T-helper 2 cell treated with Interferon-gamma antibody and Interleukin-4, amounts not matched to agents 5 μg/mL and 100 μg/mL, for 36 hours (primary cell): Measurements from ENCODE around the gene UCHL1.
"Not testable (repeated sequence)": the region's sequence is repeated elsewhere in the genome, so short reads cannot be mapped to it uniquely, and the experiment has no call there.

Experiments used
- DNase-seq: peaks from one replicate; pipeline ENCODE4 v3.0.0; 2021; ENCODE audit warnings: low spot score
- H3K27ac Mint-ChIP-seq: one replicate; pipeline ENCODE4 v1.8.0; 2021; ENCODE audit warnings: mild to moderate bottlenecking, mixed read lengths
- H3K27me3 Mint-ChIP-seq: one replicate; pipeline ENCODE4 v1.8.0; 2021; ENCODE audit warnings: low read depth, mixed read lengths
- H3K36me3 Mint-ChIP-seq: one replicate; pipeline ENCODE4 v1.8.0; 2021; ENCODE audit warnings: low read depth, mixed read lengths
- H3K4me1 Mint-ChIP-seq: one replicate; pipeline ENCODE4 v1.8.0; 2021; ENCODE audit warnings: low read depth, mixed read lengths
- H3K4me3 Mint-ChIP-seq: one replicate; pipeline ENCODE4 v1.8.0; 2022; ENCODE audit warnings: mild to moderate bottlenecking, moderate library complexity, mixed read lengths
- H3K9me3 Mint-ChIP-seq: one replicate; pipeline ENCODE4 v1.8.0; 2021; ENCODE audit warnings: mixed read lengths

Gene UCHL1

DNA sequence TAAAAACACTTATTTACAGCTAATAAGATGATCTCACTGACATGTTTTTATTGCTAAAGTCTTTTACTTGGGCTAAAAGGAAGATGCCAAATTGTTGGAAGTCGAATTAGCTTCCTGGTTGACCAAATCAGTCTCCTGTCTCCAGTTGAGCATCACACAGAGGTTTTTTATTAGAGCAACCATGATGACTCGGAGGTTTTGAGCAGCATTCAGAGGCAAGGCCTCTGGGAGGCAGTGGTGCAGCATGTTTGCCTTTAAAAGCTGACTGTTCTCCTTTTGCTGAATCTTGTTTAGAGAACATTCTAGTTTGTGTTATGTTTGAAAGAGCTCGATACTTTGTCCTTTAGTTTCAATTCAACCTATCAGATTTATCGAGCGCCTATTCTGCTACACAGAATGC is 2.1 kb downstream of the UCHL1 start:
- no peak for DNase-seq
- Mint-ChIP-seq H3K4me3 (no peak overlapping the region), H3K4me1 (no peaks in the 10 kb centered on the region), H3K9me3 (no peaks in the 10 kb centered on the region), H3K27me3 (peaks cover 45% of the 10 kb centered on the region), H3K27ac (no peak overlapping the region), H3K36me3 (no peaks in the 10 kb centered on the region)

DNA sequence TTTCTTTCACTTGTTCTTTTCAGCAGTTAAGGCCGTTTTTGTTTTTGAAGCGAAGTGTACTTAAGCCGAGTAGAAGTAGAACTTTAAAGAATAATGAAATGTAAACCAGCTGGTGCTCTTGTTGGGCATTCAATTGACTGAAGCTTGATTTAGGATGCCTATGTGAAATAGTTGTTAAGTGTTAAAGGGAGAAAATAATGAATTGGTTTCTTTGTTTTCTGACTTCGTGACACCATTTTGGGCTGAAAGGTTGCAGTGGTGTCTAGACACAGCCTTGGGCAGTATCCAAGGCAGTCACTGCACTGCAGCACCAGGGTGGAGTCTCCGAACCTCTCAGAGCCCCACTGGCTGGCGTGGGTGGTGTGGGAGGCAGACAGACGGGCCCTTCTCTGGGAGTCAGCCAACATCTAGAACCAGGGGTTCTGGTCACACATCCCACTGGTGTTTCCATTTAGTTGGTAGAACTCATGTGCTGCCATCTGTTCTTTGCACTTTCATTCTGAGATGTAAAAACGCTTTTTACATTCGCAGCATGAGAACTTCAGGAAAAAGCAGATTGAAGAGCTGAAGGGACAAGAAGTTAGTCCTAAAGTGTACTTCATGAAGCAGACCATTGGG is 3.5 kb downstream of the UCHL1 start:
- Mint-ChIP-seq H3K36me3 (no peaks in the 10 kb centered on the region), H3K4me1 (no peaks in the 10 kb centered on the region), H3K27ac (no peak overlapping the region), H3K9me3 (no peaks in the 10 kb centered on the region), H3K4me3 (no peak overlapping the region), H3K27me3 (peaks cover 38% of the 10 kb centered on the region)
- DNase-seq: no peak

DNA sequence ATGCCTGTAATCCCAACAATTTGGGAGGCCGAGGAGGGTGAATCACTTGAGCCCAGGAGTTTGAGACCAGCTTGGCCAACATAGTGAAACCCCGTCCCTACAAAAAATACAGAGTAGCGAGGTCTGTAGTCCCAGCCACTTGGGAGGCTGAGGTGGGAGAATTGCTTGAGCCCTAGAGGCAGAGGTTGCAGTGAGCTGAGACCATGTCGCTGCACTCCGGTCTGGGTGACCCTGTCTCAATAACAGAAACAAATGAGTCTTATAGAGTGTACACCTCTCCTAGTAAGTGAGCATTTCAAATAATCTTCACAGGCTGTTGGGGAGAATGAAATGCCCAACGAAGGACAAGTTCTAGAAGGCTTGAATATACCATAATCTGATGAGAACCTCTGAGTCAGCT is 5.5 kb downstream of the UCHL1 start:
- Mint-ChIP-seq H3K27me3 (peaks cover 23% of the 10 kb centered on the region), H3K36me3 (no peaks in the 10 kb centered on the region), H3K4me1 (no peaks in the 10 kb centered on the region), H3K9me3 (no peaks in the 10 kb centered on the region), H3K27ac (no peak overlapping the region), H3K4me3 (no peak overlapping the region)
- DNase-seq: no peak

DNA sequence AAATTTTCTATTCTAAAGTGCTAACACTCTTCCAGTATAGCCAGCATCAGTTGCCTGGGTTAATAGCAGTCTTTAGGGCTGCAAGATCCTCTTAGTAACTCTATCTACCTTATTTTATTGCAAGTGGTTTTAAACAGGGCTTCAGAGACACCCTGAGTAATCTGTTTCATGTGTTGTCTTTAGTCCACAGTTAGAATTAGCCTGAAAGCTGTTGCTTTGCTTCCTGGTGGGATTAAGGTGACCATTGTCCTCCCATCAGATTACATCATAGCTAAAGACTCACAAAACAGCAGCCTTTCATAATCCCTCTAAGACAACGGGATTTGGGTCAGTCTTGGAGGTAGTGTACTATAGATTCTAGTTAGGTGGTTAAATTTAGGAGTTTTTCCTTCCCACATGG is 7.5 kb downstream of the UCHL1 start:
- DNase-seq: no peak
- Mint-ChIP-seq H3K9me3 (no peaks in the 10 kb centered on the region), H3K4me3 (no peak overlapping the region), H3K4me1 (no peaks in the 10 kb centered on the region), H3K27ac (no peak overlapping the region), H3K36me3 (no peaks in the 10 kb centered on the region), H3K27me3 (peaks cover 9% of the 10 kb centered on the region)

DNA sequence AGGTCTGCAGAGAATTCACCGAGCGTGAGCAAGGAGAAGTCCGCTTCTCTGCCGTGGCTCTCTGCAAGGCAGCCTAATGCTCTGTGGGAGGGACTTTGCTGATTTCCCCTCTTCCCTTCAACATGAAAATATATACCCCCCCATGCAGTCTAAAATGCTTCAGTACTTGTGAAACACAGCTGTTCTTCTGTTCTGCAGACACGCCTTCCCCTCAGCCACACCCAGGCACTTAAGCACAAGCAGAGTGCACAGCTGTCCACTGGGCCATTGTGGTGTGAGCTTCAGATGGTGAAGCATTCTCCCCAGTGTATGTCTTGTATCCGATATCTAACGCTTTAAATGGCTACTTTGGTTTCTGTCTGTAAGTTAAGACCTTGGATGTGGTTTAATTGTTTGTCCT is 11.3 kb downstream of the UCHL1 start:
- Mint-ChIP-seq H3K36me3 (no peaks in the 10 kb centered on the region), H3K27ac (no peak overlapping the region), H3K4me1 (no peaks in the 10 kb centered on the region), H3K27me3 (no peaks in the 10 kb centered on the region), H3K9me3 (no peaks in the 10 kb centered on the region), H3K4me3 (no peak overlapping the region)
- no peak for DNase-seq

DNA sequence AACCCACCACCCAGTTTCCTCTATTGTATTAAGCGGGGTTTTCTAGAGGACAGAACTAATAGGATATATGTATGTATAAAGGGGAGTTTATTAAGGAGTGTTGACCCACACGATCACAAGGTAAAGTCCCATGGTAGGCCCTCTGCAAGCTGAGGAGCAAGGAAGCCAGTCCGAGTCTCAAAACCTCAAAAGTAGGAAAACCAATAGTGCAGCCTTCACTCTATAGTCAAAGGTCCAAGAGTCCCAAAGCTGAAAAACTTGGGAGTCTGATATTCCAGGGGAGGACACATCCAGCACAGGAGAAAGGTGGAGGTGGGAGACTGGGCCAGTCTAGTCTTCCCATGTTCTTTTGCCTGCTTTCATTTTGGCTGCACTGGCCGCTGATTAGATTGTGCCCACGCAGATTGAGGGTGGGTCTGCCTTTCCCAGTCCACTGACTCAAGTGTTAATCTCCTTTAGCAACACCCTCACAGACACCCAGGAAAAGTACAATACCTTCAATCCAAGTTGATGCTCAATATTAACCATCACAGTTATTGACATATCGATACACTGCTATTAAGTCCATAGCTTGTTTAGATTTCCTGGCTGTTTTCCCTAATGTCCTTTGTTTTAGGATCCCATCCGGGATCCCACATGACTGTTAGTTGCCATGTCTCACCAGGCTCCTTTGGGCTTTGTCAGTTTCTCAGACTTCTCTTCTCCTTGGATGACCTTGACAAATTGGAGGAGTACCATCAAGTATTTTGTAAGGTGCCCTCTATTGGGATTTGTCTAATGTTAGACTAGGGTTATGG is 12.2 kb downstream of the UCHL1 start:
- no peaks in the 10 kb centered on the region for H3K36me3 Mint-ChIP-seq
- no peaks in the 10 kb centered on the region for H3K27me3 Mint-ChIP-seq
- no peak overlapping the region for H3K27ac Mint-ChIP-seq
- no peak for DNase-seq
- H3K4me1 Mint-ChIP-seq: no peaks in the 10 kb centered on the region
- H3K4me3 Mint-ChIP-seq: no peak overlapping the region
- H3K9me3 Mint-ChIP-seq: no peaks in the 10 kb centered on the region

DNA sequence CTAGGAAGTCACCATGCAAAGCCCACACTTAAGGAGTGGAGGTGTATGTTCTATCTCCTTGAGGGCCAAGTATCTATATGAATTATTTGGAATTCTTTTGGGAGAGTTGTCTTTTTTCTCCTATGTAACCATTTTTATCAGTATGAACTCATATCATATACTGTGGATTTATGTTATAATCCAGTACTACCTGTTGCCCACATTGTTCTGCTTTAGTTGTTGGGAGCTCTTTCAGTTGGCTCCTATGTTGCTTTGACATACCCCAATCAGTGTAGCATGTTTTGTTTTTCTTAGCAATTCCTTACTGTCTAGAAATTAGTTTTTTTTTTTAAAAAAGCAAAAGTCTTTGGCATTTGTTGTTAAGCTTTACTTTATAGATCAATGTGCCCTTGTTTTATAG is 13.0 kb downstream of the UCHL1 start:
- Mint-ChIP-seq H3K4me1 (no peaks in the 10 kb centered on the region), H3K36me3 (no peaks in the 10 kb centered on the region), H3K27ac (no peak overlapping the region), H3K27me3 (no peaks in the 10 kb centered on the region), H3K4me3 (no peak overlapping the region), H3K9me3 (no peaks in the 10 kb centered on the region)
- DNase-seq: no peak

DNA sequence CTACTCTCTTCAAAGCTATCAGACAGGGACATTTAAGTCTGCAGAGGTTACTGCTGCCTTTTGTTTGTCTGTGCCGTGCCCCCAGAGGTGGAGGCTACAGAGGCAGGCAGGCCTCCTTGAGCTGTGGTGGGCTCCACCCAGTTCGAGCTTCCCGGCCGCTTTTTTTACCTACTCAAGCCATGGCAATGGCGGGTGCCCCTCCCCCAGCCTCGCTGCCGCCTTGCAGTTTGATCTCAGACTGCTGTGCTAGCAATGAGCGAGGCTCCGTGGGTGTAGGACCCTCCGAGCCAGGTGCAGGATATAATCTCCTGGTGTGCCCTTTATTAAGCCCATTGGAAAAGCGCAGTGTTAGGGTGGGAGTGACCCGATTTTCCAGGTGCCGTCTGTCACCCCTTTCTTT is 19.2 kb downstream of the UCHL1 start:
- H3K27ac Mint-ChIP-seq, H3K4me1 Mint-ChIP-seq, DNase-seq, H3K36me3 Mint-ChIP-seq, H3K4me3 Mint-ChIP-seq, H3K27me3 Mint-ChIP-seq, H3K9me3 Mint-ChIP-seq: not testable (repeated sequence)

DNA sequence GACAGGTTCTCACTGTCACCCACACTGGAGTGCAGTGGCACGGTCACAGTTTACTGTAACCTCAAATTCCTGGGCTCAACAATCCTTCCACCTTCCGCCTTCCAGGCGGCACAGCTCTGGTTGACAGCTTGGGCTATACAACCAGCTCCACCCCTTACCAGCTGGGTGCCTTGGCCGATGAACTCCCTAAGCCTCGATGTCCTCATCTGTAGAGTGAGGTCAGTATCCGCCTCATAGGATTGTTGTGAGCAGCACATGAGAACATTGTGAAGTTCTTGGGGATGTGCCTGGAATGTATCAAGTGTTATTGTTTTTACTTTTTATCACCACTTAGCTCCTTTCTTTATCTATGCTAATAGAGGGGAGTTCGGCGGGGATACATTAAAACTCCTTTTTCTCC is 23.3 kb downstream of the UCHL1 start:
- H3K27me3 Mint-ChIP-seq: no peaks in the 10 kb centered on the region
- H3K4me1 Mint-ChIP-seq: no peaks in the 10 kb centered on the region
- H3K9me3 Mint-ChIP-seq: no peaks in the 10 kb centered on the region
- H3K36me3 Mint-ChIP-seq: no peaks in the 10 kb centered on the region
- H3K27ac Mint-ChIP-seq: no peak overlapping the region
- DNase-seq: no peak
- no peak overlapping the region for H3K4me3 Mint-ChIP-seq

DNA sequence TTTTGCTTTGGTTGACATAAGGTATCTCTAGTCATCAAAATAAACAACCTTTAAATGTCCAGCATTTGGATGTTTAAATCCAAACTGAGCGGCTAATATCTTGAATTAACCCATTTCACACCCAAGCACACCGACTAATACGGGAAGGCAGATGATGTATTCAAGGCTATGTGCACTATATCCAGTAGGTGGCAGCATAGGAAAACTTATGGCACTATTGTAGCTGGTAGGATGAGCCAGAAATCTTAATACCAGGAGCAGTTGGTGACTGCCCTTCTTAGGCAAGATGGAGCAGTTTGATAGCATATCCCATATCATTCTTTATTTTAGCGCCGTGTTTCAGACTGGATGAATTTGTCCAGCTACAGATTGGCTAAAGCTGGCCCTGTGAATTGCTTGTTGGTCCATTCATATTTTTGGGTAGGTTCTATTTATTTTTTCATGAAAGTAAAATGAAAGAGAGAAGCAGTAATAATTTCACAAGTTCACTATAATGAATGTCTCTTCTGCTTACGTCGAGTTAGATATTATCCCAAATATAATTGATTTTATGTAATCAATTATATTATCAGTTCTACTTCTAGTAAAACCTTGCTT is 24.4 kb downstream of the UCHL1 start:
- Mint-ChIP-seq H3K36me3 (no peaks in the 10 kb centered on the region), H3K9me3 (no peaks in the 10 kb centered on the region), H3K4me1 (no peaks in the 10 kb centered on the region), H3K27me3 (no peaks in the 10 kb centered on the region), H3K27ac (no peak overlapping the region), H3K4me3 (no peak overlapping the region)
- DNase-seq: peak; percentile 17

DNA sequence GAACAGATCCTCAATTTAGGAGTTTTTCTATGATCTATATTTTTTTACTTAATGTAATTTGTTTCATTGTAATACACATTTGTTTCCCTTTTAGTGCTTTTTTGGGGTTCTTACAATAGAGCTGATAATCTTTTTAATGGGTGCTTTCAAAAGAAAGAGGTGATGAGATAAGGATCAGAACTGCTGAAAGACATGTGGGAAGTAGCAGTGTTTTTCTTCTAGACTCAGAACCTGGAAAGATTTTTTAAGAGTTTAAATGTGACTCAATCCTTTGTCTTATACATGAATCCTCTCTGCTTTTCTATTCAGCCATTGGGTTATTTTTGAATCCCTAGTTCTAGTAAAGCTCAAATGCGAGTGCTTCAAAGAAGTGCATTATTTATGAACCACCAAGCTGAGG is 25.6 kb downstream of the UCHL1 start:
- no peak overlapping the region for H3K4me3 Mint-ChIP-seq
- no peaks in the 10 kb centered on the region for H3K4me1 Mint-ChIP-seq
- H3K27me3 Mint-ChIP-seq: no peaks in the 10 kb centered on the region
- H3K9me3 Mint-ChIP-seq: no peaks in the 10 kb centered on the region
- no peaks in the 10 kb centered on the region for H3K36me3 Mint-ChIP-seq
- DNase-seq: no peak
- H3K27ac Mint-ChIP-seq: no peak overlapping the region

DNA sequence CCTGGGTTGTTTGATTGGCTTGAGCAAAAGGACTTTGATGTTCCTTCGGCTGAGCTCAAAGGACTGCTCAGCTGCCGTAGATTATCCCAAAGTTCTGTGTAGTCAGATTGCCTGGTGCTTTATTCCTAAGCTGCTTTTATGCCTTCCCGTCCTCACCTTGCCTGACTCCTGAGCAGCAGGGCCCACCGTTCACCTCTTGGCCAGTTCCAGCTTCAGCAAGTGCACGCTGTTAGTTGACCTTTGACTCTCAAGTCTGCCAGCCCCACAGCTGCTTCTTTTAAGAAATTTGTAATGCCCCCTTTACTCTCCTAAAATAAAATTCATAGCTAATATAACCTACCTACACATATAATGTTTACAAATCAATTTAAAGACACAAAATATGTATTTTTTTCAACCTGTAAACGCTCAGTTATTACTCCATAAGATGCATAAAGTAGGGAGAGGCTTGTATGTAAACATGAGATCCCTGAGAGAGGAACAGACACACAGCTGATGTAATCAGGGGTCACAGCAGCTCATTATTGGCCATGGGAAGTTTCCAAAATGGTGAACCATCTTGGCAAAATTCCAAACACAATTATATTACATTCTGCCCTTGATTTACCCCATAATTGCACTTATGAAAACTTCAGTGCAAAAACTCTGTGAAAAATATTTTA is 28.6 kb downstream of the UCHL1 start:
- H3K27ac Mint-ChIP-seq: no peak overlapping the region
- no peaks in the 10 kb centered on the region for H3K27me3 Mint-ChIP-seq
- no peaks in the 10 kb centered on the region for H3K9me3 Mint-ChIP-seq
- no peaks in the 10 kb centered on the region for H3K36me3 Mint-ChIP-seq
- no peaks in the 10 kb centered on the region for H3K4me1 Mint-ChIP-seq
- no peak overlapping the region for H3K4me3 Mint-ChIP-seq
- DNase-seq: no peak

DNA sequence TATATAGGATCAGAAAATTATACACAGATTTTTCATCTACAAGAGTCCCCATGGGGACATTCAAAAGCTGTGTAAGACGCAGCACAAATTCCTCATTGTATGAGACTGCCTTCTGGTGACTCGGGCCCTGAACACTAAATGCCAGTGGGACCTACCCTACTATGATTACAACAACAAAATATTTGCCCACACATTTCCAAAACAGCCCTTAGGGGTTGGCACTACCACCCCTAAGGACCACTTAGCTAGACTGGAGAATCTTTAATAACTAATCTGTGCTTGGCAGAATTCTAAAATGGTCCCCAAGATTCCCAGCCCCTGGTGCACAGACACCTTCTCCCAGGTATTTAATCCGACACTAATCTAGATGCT is 29.1 kb downstream of the UCHL1 start:
- H3K27me3 Mint-ChIP-seq: no peaks in the 10 kb centered on the region
- H3K4me1 Mint-ChIP-seq: no peaks in the 10 kb centered on the region
- H3K36me3 Mint-ChIP-seq: no peaks in the 10 kb centered on the region
- no peak overlapping the region for H3K4me3 Mint-ChIP-seq
- no peak overlapping the region for H3K27ac Mint-ChIP-seq
- no peak for DNase-seq
- no peaks in the 10 kb centered on the region for H3K9me3 Mint-ChIP-seq

DNA sequence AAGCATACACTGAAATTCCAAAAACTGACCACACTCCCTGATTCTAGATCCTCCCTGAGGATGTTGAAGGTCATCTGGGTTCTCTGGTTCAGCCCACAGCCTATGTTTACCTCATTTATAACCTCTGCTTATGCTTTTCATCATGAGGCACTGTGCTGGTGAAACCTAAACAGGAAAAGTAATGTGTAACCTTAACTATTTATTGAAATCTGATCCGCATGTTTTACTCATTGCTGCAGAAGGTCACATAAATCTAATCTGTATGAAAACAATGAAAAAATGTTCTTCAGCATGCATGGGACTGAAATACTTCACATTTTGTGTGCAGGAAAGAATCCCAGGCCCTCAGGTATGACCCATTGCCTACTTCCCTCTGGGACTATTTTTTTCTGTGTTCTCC is 30.3 kb downstream of the UCHL1 start:
- no peak for DNase-seq
- Mint-ChIP-seq H3K36me3 (no peaks in the 10 kb centered on the region), H3K27ac (no peak overlapping the region)

More for the DNA sequence above, 30.3 kb downstream of the UCHL1 start:
- Mint-ChIP-seq H3K4me1 (no peaks in the 10 kb centered on the region), H3K9me3 (no peaks in the 10 kb centered on the region), H3K27me3 (no peaks in the 10 kb centered on the region), H3K4me3 (no peak overlapping the region)
